GM20000 (cell line): Measurements from ENCODE around the gene LGALS4.
"Not testable (repeated sequence)": the region's sequence is repeated elsewhere in the genome, so short reads cannot be mapped to it uniquely, and the experiment has no call there.

Source experiments
- DNase-seq: peaks from one replicate; pipeline ENCODE4 v3.0.0; 2012; ENCODE audit warnings: low spot score
- TF ChIP-seq, protein P1 (sequence below): IDR thresholded peaks from 2 replicates; pipeline ENCODE4 v1.5.1; 2012; ENCODE audit warnings: mild to moderate bottlenecking, control low read depth; ENCODE audit errors: extremely low read depth, missing control alignments

Gene LGALS4

GRCh38 chr19:38773469-38774177 lies 39.1 kb downstream of the LGALS4 start, which contains the start of gene LGALS7:
LGALS7 (minus strand) TSS chr19:38773517; CDS start chr19:38773492, 25 bp downstream.
- TF ChIP-seq, protein P1, sequence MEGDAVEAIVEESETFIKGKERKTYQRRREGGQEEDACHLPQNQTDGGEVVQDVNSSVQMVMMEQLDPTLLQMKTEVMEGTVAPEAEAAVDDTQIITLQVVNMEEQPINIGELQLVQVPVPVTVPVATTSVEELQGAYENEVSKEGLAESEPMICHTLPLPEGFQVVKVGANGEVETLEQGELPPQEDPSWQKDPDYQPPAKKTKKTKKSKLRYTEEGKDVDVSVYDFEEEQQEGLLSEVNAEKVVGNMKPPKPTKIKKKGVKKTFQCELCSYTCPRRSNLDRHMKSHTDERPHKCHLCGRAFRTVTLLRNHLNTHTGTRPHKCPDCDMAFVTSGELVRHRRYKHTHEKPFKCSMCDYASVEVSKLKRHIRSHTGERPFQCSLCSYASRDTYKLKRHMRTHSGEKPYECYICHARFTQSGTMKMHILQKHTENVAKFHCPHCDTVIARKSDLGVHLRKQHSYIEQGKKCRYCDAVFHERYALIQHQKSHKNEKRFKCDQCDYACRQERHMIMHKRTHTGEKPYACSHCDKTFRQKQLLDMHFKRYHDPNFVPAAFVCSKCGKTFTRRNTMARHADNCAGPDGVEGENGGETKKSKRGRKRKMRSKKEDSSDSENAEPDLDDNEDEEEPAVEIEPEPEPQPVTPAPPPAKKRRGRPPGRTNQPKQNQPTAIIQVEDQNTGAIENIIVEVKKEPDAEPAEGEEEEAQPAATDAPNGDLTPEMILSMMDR, result no peak
- DNase-seq, result no peak

GRCh38 chr19:38771569-38771968 lies 41.2 kb downstream of the LGALS4 start:
- not testable (repeated sequence) for DNase-seq

DNA sequence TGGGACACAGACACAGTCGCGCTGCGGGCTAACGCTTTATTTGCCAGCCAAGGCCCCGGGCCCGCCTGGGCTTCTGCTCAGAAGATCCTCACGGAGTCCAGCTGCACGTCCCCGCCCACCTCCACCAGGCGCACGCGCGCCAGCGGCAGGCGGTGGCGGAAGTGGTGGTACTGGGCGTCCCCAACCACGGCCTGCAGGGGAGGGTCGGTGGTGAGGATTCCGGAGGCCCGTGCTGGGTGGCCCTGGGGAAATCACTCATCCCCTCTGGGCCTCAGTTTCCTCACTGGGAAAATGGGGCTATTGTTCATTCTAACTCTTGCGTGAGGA lies 41.8 kb downstream of the LGALS4 start:
- not testable (repeated sequence) for DNase-seq

DNA sequence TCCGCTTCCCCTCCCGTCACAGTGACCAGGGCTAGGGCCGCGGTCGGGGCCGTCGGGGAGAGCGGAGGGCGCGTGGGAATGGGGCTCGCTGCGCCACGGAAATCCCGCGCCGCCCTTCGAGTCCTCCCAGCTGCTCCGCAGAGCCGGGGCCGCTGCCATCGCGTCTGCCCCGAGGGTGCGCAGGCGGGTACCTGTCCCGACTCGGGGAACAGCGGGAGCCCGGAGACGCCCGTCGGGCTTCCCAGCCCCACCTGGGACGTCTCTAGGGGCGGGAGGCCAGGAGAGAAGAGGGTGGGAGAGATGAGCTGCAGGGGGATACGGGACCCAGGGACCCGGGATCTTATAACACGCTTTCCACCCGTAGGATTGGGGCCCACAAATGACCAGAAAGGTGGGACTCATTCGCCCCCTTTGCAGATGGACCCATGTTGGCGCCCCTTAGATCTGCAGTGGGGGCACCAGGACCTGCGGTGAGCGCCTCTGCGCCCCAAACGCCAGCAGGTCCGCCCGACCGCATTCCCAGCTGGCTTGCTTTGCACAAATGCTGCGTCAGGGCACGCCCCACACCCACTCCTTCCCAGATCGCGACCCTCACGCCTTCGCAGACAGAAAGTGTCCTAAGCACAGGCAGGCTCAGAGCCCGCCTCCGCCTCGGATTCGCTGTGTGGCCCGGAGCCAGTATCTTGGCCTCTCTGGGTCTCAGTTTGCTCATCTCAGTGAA lies 42.4 kb downstream of the LGALS4 start:
- DNase-seq, result not testable (repeated sequence)

DNA sequence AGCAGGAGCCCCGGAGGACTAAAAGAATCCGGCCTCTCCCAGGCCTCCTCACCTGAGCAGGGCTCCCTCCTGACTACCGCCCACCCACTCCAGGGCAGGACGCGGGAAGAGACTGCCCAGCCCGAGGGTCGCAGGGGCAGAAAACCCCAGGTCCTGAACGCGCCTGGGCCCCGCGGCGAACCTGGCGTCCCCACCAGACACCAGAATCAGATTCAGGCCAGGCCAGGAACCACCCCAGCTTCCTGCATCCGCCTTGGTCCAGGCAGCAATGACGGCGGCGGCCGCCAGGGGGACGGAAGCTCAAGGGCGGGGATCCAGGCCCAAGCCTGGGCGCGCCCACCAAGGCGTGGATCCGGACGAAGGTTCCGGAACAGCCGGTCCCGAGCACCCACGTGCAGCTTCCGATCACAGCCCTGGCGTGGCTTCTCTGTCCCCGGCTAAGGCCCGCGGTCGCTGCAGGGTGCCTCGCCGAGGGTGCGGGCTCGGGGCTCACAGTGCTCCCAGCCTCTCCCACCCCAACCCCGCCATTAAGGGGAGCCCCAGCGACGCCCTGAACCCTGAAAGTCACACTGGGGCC lies 43.0 kb downstream of the LGALS4 start:
- peak; percentile 93 for DNase-seq
- TF ChIP-seq, protein P1, result peak; percentile 81

GRCh38 chr19:38766276-38767047 lies 46.3 kb downstream of the LGALS4 start:
- TF ChIP-seq, protein P1, result no peak
- no peak for DNase-seq

GRCh38 chr19:38765214-38765613 lies 47.5 kb downstream of the LGALS4 start:
- TF ChIP-seq, protein P1, result no peak
- no peak for DNase-seq

GRCh38 chr19:38763795-38764220 lies 48.9 kb downstream of the LGALS4 start:
- TF ChIP-seq, protein P1, result no peak
- DNase-seq, result no peak

DNA sequence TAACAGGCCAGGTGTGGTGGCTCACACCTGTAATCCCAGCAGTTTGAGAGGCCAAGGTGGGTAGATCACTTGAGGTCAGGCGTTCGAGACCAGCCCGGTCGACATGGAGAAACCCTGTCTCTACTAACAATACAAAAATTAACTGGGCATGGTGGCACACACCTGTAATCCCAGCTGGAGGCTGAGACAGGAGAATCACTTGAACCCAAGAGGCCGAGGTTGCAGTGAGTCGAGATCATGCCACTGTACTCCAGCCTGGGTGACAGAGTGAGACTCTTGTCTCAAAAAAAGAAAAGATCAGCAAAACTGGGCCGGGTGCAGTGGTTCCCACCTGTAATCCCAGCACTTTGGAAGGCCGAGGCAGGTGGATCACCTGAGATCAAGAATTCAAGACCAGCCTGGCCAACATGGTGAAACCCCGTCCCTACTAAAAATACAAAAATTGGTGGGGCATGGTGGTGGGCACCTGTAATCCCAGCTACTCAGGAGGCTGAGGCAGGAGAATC lies 50.8 kb downstream of the LGALS4 start:
- not testable (repeated sequence) for DNase-seq

- not testable (repeated sequence) for DNase-seq
Measured at GRCh38 chr19:38760805-38761517, 51.8 kb downstream of the LGALS4 start.
